Sigmoid colon (tissue), 7 donors: ENCODE results near the gene KATNAL1. TPM values are rescaled to one million over a fixed set of nuclear protein-coding genes. Genes with fewer than 3 reads are reported as not detected.
"Not testable (repeated sequence)": the region's sequence is repeated elsewhere in the genome, so short reads cannot be mapped to it uniquely, and the experiment has no call there.

ENCODE experiments used
- DNase-seq: peaks from one replicate; pipeline ENCODE4 v3.0.0-alpha.2; 2019
- H3K27ac ChIP-seq, 4 donors: fragments of 200-600 bp; sonication (generic); one replicate each; pipeline ENCODE4 v1.5.1; 2016 to 2019; ENCODE audit warnings: mild to moderate bottlenecking in 1 of 4
- H3K27me3 ChIP-seq, 3 donors: fragments of 200-600 bp; sonication (generic); one replicate each; pipeline ENCODE4 v1.5.1; 2019; ENCODE audit warnings: mild to moderate bottlenecking in 1 of 3
- H3K36me3 ChIP-seq, 4 donors: fragments of 200-600 bp; sonication (generic); one replicate each; pipeline ENCODE4 v1.5.1; 2016 to 2019
- H3K4me1 ChIP-seq, 4 donors: fragments of 200-600 bp; sonication (generic); one replicate each; pipeline ENCODE4 v1.5.1; 2017 to 2019
- H3K4me3 ChIP-seq, 4 donors: fragments of 200-600 bp; sonication (generic); one replicate each; pipeline ENCODE4 v1.5.1; 2017 to 2019; ENCODE audit warnings: mild to moderate bottlenecking in 2 of 4, moderate library complexity in 1 of 4
- H3K9me3 ChIP-seq, 4 donors: fragments of 200-600 bp in 3 of 4; sonication (generic) in 3 of 4; one replicate each; pipeline versions ENCODE4 v1.5.1 to v1.6.1; 2013 to 2019
- CTCF ChIP-seq, 4 experiments: fragments of 450-650 bp in 3 of 4; fragments of 200-600 bp in 1 of 4; IDR thresholded peaks; one replicate each; pipeline ENCODE4 v1.5.1; 2016 to 2019; ENCODE audit warnings: antibody characterized with exemption in 4 of 4, mild to moderate bottlenecking in 3 of 4, moderate library complexity in 2 of 4
- EP300 ChIP-seq, 4 donors: sonication (generic); formaldehyde crosslinking; IDR thresholded peaks; one replicate each; pipeline ENCODE4 v1.6.1; 2017; ENCODE audit warnings: antibody characterized with exemption in 4 of 4
- POLR2A ChIP-seq, 2 donors: fragments of 450-650 bp; IDR thresholded peaks; one replicate each; pipeline ENCODE4 v1.6.1; 2016; ENCODE audit warnings: antibody characterized with exemption in 2 of 2, mild to moderate bottlenecking in 2 of 2, moderate library complexity in 2 of 2
- POLR2AphosphoS5 ChIP-seq, 4 donors: sonication (generic); formaldehyde crosslinking; IDR thresholded peaks; one replicate each; pipeline ENCODE4 v1.6.1; 2017; ENCODE audit warnings: antibody characterized with exemption in 4 of 4
- WGBS, 2 donors: extraction: QIAGEN DNeasy Blood & Tissue Kit; methylation state at CpG; one replicate each; pipeline ENCODE4 v1.1.7; 2013; 5-methylcytosine and 5-hydroxymethylcytosine counted together
- intact Hi-C: fragments of 100-400 bp; cut with DNase I; formaldehyde crosslinking; loops from one replicate; pipeline ENCODE4 v1.15.1; 2023
- polyA plus RNA-seq, 3 donors: library from polyadenylated mRNA; stranded (reverse); fragments of 200-250 nt; gene quantifications; one replicate each; pipeline ENCODE4 v1.2.3, GENCODE V29; 2013
- total RNA-seq, 4 donors: library from RNA; depleted of rRNA; stranded (reverse); fragments of >200 nt; gene quantifications; one replicate each; pipeline ENCODE4 v1.1.0, GENCODE V29; 2016
- donor health status: healthy with polysubstance abuse.
- donor health status: Bipolar disorder and iron deficiency.
- donor health status: healthy.

The KATNAL1 gene
- total and polyA plus RNA-seq, 7 donors = 0.92 to 51.2 (median 31.9) TPM

- no peaks in the 10 kb centered on the region for H3K4me1 ChIP-seq
- TF ChIP-seq POLR2A (IDR thresholded peaks at IDR 0.05) (no peak), EP300 (IDR thresholded peaks at IDR 0.05) (no peak), CTCF (IDR thresholded peaks at IDR 0.05) (no peak), POLR2AphosphoS5 (IDR thresholded peaks at IDR 0.05) (no peak)
- no peak overlapping the region for H3K27ac ChIP-seq
- H3K27me3 ChIP-seq = no peaks in the 10 kb centered on the region
- 90 to 91% methylated on average over 13 of the region's 13 CpGs for WGBS, 2 donors
- intact Hi-C loops = no loop called here
- no peaks in the 10 kb centered on the region for H3K9me3 ChIP-seq
- DNase-seq = no peak
- H3K36me3 ChIP-seq = no peaks in the 10 kb centered on the region
- H3K4me3 ChIP-seq = no peak overlapping the region
These were observed 125.3 kb downstream of the KATNAL1 start for GRCh38 chr13:30181888-30182651.

GRCh38 chr13:30179597-30180276 is 127.6 kb downstream of the KATNAL1 start:
- intact Hi-C loops = no loop called here
- Histone ChIP-seq H3K27me3 (no peaks in the 10 kb centered on the region), H3K4me3 (no peak overlapping the region), H3K4me1 (no peaks in the 10 kb centered on the region), H3K27ac (no peak overlapping the region), H3K9me3 (no peaks in the 10 kb centered on the region), H3K36me3 (no peaks in the 10 kb centered on the region)
- DNase-seq = no peak
- TF ChIP-seq CTCF (IDR thresholded peaks at IDR 0.05) (no peak), POLR2AphosphoS5 (IDR thresholded peaks at IDR 0.05) (no peak), POLR2A (IDR thresholded peaks at IDR 0.05) (no peak), EP300 (IDR thresholded peaks at IDR 0.05) (no peak)
- WGBS, 2 donors = 84% methylated on average over 2 of the region's 2 CpGs

GRCh38 chr13:30178976-30179375 is 128.4 kb downstream of the KATNAL1 start:
- intact Hi-C loops = no loop called here
- Histone ChIP-seq H3K27ac (no peak overlapping the region), H3K4me1 (no peaks in the 10 kb centered on the region), H3K4me3 (no peak overlapping the region), H3K36me3 (no peaks in the 10 kb centered on the region), H3K9me3 (no peaks in the 10 kb centered on the region), H3K27me3 (no peaks in the 10 kb centered on the region)
- 92 to 94% methylated on average over 5 of the region's 5 CpGs for WGBS, 2 donors
- DNase-seq = no peak
- no peak for TF ChIP-seq POLR2AphosphoS5 (IDR thresholded peaks at IDR 0.05)

GRCh38 chr13:30175166-30175565 is 132.2 kb downstream of the KATNAL1 start:
- Histone ChIP-seq H3K27ac (no peak overlapping the region), H3K4me3 (no peak overlapping the region), H3K36me3 (no peaks in the 10 kb centered on the region), H3K4me1 (no peaks in the 10 kb centered on the region), H3K27me3 (no peaks in the 10 kb centered on the region), H3K9me3 (no peaks in the 10 kb centered on the region)
- intact Hi-C loops = no loop called here
- WGBS, 2 donors = 85 to 96% methylated on average over 5 of the region's 5 CpGs
- no peak for DNase-seq
- no peak for TF ChIP-seq POLR2AphosphoS5 (IDR thresholded peaks at IDR 0.05)
- no peak for TF ChIP-seq EP300 (IDR thresholded peaks at IDR 0.05)
- no peak for TF ChIP-seq POLR2A (IDR thresholded peaks at IDR 0.05)
- TF ChIP-seq CTCF (IDR thresholded peaks at IDR 0.05) = no peak

GRCh38 chr13:30174250-30174649 is 133.1 kb downstream of the KATNAL1 start:
- H3K27me3 ChIP-seq, H3K4me3 ChIP-seq, intact Hi-C loops, H3K9me3 ChIP-seq, DNase-seq, H3K27ac ChIP-seq, H3K4me1 ChIP-seq, H3K36me3 ChIP-seq: not testable (repeated sequence)
- 71 to 91% methylated on average over 6 of the region's 6 CpGs for WGBS, 2 donors
